ENCODE results near the gene JARID2. TPM values are rescaled to one million over a fixed set of nuclear protein-coding genes. Genes with fewer than 3 reads are reported as not detected.
A peak's percentile ranks its signal among the peaks of the same experiment; 100 is the strongest.

The JARID2 gene
- total RNA-seq, 4 donors from 2014 or later, result 20.0 to 29.4 (median 23.9) TPM

DNA sequence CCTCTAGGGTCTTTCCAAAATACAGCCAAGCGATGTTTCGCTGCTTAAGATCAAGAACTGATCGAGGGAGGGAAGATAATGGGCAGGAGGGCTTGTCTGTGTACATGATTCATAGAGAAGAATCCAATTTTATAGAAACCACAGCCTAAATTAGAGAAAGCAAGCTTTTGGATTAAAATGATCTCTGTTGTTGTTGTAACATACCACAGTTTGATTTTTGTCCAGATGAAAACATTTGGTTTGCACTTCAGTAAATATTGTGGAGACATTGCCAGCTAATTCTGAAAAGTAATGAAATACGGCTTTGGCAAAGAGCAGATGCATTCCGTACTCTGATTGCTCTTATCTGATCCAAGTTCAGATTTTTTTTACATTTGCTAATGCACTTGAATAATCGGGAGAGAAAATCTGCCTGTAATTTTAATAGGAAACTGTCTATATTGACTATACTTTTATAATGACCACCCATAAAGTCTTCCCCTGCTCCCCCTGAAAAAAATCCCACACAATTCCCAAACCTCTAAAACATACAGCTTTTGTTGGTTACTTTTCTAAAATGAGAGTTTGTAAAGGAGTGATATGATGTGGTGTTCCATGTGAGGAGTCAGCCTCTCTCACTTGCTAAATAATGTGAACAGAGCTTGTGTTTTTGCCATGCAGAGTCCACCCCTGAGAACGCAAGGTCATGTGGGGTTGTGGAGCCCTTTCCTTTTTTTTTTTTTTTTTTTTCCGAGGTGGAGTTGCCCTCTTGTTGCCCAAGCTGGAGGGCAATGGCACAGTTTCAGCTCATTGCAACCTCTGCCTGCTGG lies 217.1 kb downstream of the JARID2 start:
- Histone ChIP-seq H3K9me3 (no peaks in the 10 kb centered on the region), H3K36me3 (no peaks in the 10 kb centered on the region), H3K4me1 (peaks cover 28% of the 10 kb centered on the region), H3K27ac (no peak overlapping the region), H3K4me3 (no peak overlapping the region), H3K27me3 (no peaks in the 10 kb centered on the region)
- 18% methylated on average over 8 of the region's 8 CpGs for WGBS
- TF ChIP-seq EP300 (IDR thresholded peaks at IDR 0.05) (no peak), POLR2A (IDR thresholded peaks at IDR 0.05) (no peak), POLR2AphosphoS5 (IDR thresholded peaks at IDR 0.05) (no peak)
- TF ChIP-seq, protein P1, sequence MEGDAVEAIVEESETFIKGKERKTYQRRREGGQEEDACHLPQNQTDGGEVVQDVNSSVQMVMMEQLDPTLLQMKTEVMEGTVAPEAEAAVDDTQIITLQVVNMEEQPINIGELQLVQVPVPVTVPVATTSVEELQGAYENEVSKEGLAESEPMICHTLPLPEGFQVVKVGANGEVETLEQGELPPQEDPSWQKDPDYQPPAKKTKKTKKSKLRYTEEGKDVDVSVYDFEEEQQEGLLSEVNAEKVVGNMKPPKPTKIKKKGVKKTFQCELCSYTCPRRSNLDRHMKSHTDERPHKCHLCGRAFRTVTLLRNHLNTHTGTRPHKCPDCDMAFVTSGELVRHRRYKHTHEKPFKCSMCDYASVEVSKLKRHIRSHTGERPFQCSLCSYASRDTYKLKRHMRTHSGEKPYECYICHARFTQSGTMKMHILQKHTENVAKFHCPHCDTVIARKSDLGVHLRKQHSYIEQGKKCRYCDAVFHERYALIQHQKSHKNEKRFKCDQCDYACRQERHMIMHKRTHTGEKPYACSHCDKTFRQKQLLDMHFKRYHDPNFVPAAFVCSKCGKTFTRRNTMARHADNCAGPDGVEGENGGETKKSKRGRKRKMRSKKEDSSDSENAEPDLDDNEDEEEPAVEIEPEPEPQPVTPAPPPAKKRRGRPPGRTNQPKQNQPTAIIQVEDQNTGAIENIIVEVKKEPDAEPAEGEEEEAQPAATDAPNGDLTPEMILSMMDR (IDR thresholded peaks at IDR 0.05), result no peak
- DNase-seq (ENCODE audit: low spot score in 2 of 2), result no peak

DNA sequence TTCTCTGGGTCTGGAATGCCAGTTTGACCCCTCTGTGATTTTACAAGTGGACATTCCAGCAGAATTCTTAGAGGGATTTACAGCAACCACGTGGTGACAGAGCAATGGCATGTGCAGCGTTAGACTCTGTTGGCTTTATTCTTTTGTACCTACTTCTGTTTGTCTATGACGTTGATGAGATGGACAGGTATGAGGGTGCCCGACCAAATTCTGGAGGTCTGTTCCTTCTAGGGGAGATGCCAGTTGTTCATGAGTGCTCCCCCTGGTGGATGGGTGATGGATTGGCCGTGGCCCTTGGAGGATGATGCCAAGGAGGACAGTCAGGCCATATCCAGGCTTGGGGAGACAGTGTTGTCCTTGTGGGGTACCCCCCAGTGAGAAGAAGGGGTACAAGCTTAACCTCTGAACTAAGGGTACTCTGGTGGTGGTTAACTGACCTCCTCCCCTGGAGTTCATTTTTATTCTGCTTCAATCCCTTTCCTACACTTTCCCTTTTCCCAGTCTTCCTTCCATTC lies 218.4 kb downstream of the JARID2 start:
- WGBS, result 85% methylated on average over 5 of the region's 5 CpGs
- TF ChIP-seq POLR2A (IDR thresholded peaks at IDR 0.05), result no peak
- TF ChIP-seq, protein P1 (IDR thresholded peaks at IDR 0.05), result peak; percentile 18 to 54
- no peak overlapping the region for H3K27ac ChIP-seq
- no peaks in the 10 kb centered on the region for H3K9me3 ChIP-seq
- peaks cover 8% of the 10 kb centered on the region for H3K36me3 ChIP-seq
- H3K4me1 ChIP-seq, result peaks cover 28% of the 10 kb centered on the region
- no peaks in the 10 kb centered on the region for H3K27me3 ChIP-seq
- H3K4me3 ChIP-seq, result no peak overlapping the region
- no peak for DNase-seq (ENCODE audit: low spot score in 2 of 2)

DNA sequence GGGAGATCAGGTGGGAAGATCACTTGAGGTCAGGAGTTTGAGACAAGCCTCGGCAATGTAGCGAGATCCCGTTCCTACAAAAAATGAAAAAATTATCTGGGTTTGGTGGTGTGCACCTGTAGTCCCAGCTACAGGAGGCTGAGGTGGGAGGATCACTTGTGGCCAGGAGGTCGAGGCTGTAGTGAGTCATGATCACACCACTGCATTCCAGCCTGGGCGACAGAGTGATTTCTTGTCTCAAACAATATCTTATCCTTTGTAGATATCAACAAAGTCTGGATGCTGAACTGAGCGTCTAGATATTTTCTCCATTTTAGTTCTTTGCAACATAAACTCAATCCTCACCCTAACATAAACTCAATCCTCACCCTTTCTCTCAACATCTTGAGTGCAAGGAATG lies 219.3 kb downstream of the JARID2 start:
- WGBS, result 98% methylated on average over 6 of the region's 6 CpGs
- TF ChIP-seq, protein P1 (IDR thresholded peaks at IDR 0.05), result no peak
- Histone ChIP-seq H3K4me1 (peaks cover 24% of the 10 kb centered on the region), H3K27ac (no peak overlapping the region), H3K27me3 (no peaks in the 10 kb centered on the region), H3K36me3 (peaks cover 11% of the 10 kb centered on the region), H3K9me3 (no peaks in the 10 kb centered on the region), H3K4me3 (no peak overlapping the region)
- no peak for DNase-seq (ENCODE audit: low spot score in 2 of 2)

DNA sequence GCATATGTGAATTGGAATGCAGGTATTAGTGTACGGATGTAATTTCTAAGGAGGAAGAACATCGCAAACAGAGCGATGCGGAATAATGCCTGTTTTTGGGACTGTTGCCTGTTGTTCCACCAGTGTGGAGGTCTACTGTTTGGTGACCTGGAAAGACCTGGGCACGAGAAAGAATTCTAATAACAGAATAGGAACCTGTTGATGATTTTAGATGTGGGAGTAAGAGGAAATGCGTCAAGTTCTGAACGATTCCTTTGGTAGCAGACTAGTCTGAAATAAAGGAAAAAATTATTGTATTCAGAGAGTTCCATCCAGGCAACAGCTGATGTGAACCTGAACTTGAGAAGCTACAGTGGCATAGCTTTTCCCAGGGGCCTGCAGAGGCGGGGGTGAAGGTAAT lies 224.9 kb downstream of the JARID2 start:
- TF ChIP-seq, protein P1 (IDR thresholded peaks at IDR 0.05), result no peak
- TF ChIP-seq EP300 (IDR thresholded peaks at IDR 0.05) (no peak), POLR2AphosphoS5 (IDR thresholded peaks at IDR 0.05) (no peak), POLR2A (IDR thresholded peaks at IDR 0.05) (no peak)
- H3K36me3 ChIP-seq, result peaks cover 19% of the 10 kb centered on the region
- H3K4me3 ChIP-seq, result no peak overlapping the region
- no peaks in the 10 kb centered on the region for H3K9me3 ChIP-seq
- peaks cover 4% of the 10 kb centered on the region for H3K4me1 ChIP-seq
- WGBS, result 93% methylated on average over 8 of the region's 8 CpGs
- H3K27me3 ChIP-seq, result no peaks in the 10 kb centered on the region
- no peak overlapping the region for H3K27ac ChIP-seq
- no peak for DNase-seq (ENCODE audit: low spot score in 2 of 2)

DNA sequence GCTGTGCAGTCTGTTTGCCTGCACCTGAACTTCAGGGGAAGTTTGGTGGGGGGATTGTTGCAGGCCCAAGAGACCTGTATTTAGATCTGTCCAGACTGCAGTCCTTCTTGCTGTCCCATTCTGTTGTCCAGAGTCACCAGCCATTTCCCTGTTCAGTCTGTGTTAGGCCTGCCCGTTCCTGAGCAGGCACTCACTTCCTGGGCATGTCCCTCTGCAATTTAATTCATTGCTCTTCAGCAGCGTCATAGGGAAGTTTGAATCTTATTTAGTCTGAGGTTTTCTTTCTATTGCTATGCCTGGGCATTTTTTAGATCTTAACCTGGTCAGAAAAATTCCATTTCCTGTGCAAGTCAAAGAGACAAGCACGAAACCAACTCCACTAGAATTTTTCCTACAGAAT lies 226.8 kb downstream of the JARID2 start:
- Histone ChIP-seq H3K36me3 (peaks cover 19% of the 10 kb centered on the region), H3K27me3 (no peaks in the 10 kb centered on the region), H3K4me3 (no peak overlapping the region), H3K9me3 (no peaks in the 10 kb centered on the region), H3K4me1 (peaks cover 17% of the 10 kb centered on the region), H3K27ac (no peak overlapping the region)
- TF ChIP-seq POLR2A (IDR thresholded peaks at IDR 0.05), result no peak
- TF ChIP-seq POLR2AphosphoS5 (IDR thresholded peaks at IDR 0.05), result no peak
- TF ChIP-seq, protein P1 (IDR thresholded peaks at IDR 0.05), result no peak
- no peak for TF ChIP-seq EP300 (IDR thresholded peaks at IDR 0.05)
- no peak for DNase-seq (ENCODE audit: low spot score in 2 of 2)
- 89% methylated on average over 3 of the region's 3 CpGs for WGBS

Measured in suprapubic skin (tissue), 4 donors.